Measurements from ENCODE around the gene CXorf58.

Gene CXorf58

DNA sequence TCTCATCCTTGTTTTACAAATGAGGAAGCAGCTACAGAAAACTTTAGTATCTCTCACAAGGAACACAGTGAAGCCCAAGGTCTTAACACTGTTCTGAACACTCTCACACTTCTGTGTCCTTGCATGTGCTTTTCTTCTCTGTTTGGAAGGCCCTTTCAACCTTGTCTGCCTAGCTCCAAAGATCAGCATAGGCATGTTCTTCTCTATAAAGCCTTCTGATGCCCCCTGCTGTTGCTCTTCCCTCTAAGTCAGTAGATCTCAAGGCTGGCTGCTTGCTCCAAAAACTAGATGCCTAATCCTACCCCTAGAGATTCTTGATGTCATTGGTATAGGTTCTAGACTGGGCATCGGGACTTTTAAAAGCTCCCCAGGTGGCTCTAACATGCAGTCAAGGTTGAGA, 6.0 kb upstream of the CXorf58 start:
- no peak overlapping the region for H3K27ac ChIP-seq

DNA sequence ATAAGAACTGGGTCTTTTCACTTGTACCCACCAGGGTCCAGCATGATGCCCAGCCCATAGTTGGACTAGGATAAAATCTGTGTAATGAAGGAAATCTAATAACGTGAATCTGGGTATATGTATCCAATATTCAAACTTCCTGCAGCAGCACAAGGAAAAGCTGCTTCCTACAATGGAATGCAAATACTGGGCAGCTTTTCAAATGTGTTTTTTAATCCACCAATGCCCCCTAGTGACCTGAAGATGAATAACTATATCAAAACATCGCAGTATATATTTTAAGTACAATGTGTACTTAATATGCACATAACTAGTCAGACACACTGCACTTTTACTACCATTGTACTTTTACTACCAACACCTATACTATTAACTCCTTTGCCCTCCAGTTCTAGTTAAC, 5.4 kb upstream of the CXorf58 start:
- TF ChIP-seq, protein P1, sequence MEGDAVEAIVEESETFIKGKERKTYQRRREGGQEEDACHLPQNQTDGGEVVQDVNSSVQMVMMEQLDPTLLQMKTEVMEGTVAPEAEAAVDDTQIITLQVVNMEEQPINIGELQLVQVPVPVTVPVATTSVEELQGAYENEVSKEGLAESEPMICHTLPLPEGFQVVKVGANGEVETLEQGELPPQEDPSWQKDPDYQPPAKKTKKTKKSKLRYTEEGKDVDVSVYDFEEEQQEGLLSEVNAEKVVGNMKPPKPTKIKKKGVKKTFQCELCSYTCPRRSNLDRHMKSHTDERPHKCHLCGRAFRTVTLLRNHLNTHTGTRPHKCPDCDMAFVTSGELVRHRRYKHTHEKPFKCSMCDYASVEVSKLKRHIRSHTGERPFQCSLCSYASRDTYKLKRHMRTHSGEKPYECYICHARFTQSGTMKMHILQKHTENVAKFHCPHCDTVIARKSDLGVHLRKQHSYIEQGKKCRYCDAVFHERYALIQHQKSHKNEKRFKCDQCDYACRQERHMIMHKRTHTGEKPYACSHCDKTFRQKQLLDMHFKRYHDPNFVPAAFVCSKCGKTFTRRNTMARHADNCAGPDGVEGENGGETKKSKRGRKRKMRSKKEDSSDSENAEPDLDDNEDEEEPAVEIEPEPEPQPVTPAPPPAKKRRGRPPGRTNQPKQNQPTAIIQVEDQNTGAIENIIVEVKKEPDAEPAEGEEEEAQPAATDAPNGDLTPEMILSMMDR (IDR thresholded peaks at IDR 0.05): peak; percentile 44
- TF ChIP-seq ZFX (IDR thresholded peaks at IDR 0.05; ENCODE audit: borderline replicate concordance): no peak

More for the DNA sequence above, 6.0 kb upstream of the CXorf58 start:
- no peak for TF ChIP-seq ZFX (IDR thresholded peaks at IDR 0.05; ENCODE audit: borderline replicate concordance)
- TF ChIP-seq, protein P1 (IDR thresholded peaks at IDR 0.05): no peak; the same call in 1 of the 2 replicates

DNA sequence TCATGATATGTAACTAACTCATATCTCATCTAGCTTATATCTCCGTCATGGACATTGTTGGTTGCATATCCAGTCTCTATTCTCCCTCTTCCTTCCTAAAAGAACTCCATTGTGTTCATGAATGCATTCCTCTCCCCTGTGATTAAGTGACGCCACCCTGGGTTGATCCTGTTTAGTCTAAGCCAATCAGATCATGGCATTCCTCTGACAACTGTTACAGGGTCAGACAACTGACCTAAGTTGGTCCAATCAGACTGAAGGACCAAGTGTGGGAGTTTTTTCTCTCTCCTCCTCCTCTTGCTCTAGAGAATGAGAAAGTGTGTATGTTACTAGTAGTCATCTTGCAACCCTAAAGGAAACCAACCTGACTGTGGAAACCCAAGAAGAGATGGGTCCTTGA, 3.7 kb upstream of the CXorf58 start:
- TF ChIP-seq, protein P1 (IDR thresholded peaks at IDR 0.05): no peak
- TF ChIP-seq ZFX (IDR thresholded peaks at IDR 0.05; ENCODE audit: borderline replicate concordance): no peak
- H3K27ac ChIP-seq: no peak overlapping the region

More for the DNA sequence above, 5.4 kb upstream of the CXorf58 start:
- no peak overlapping the region for H3K27ac ChIP-seq

DNA sequence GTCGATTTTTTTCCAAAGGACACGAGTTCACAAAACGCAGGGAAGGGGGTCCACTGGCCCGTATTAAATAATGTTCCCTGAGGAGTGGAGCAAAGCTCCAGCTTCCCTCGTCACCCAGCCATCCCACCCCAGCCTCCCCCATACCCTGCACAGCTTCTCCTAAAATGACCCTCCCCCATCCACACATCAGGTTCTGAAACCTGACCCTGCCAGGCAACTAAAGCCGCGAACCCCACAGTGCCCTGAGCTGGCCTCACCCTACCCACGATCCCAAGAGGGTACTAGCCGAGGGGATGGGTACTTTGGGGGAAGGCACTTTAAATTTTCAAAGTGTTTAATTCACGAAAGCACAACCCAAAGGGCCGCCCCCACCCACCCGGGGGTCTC, 702 bp upstream of the CXorf58 start:
- peak overlapping the region; percentile 90 for H3K27ac ChIP-seq
- no peak for TF ChIP-seq ZFX (IDR thresholded peaks at IDR 0.05; ENCODE audit: borderline replicate concordance)
- TF ChIP-seq, protein P1 (IDR thresholded peaks at IDR 0.05): no peak

DNA sequence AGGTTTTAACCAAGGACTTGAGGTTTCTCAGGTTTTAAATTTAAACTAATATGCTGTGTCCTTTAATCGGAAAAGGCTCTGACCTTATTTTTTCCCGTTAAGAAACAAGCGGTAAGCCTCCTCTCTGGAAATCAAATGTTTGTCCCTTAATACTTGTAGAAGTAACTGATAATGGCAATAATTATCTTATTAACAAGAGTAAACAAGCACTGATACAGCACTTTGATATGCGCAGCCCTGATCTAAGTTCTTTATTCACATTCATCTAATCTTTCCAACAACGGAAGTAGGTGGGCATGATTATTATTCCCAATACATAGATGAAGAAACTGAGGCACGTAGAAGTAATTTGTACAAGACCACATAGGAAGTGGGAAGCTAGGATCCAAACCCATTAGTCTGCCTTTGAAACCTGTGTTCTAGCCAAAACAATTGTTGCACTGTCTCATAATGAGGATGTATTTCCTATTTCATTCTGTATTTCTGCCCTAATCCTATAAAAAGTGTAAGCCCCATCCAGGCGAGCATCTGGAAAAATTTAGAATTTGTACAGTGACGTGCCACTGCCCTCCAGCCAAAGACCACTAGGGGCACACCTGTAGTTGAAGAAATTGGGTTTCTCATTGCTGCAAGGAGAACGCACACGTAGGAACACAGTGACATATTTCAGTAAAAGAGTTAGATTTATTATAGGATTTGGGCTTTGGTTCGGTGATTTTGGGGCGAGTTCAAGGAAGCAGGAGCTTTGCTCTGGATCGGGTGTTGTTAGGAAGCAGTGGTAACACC, 606 bp downstream of the CXorf58 start:
- TF ChIP-seq ZFX (IDR thresholded peaks at IDR 0.05; ENCODE audit: borderline replicate concordance): no peak
- TF ChIP-seq, protein P1 (IDR thresholded peaks at IDR 0.05): peak; percentile 49
- H3K27ac ChIP-seq: peak overlapping the region; percentile 90

DNA sequence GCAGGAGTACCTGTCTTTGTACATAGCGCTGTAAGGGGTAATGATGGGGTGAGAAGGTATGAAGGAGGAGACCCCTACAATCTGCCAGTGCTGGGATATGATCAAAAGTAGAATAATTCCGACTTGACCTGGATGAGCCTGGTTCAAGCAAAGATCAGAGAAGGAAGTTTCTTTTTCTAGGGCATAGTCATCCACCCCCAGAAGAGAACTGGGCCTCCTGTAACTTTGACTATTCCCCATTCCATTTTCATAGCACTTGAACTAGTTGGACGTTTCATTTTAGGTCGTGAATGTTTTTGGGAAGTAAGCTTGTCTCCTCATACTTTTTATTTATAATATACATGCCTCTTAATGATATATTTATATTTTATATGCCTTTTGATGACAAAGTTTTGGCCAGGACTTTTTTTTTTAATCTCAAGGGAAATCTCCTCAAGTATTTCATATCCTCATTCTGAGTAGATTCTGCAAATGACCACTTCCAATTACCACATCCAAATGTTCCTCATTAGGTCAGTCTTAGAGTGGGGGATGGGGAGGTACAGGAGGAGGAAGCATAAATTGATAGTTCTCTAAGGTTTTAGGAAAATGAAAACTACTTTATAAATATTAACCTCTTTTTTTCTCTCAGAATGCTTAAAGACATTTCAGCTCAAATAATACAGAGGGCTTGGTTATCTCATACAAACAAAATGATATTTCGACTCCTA, 3.5 kb downstream of the CXorf58 start:
- TF ChIP-seq ZFX (IDR thresholded peaks at IDR 0.05; ENCODE audit: borderline replicate concordance): no peak
- TF ChIP-seq, protein P1 (IDR thresholded peaks at IDR 0.05): no peak
- H3K27ac ChIP-seq: no peak overlapping the region

DNA sequence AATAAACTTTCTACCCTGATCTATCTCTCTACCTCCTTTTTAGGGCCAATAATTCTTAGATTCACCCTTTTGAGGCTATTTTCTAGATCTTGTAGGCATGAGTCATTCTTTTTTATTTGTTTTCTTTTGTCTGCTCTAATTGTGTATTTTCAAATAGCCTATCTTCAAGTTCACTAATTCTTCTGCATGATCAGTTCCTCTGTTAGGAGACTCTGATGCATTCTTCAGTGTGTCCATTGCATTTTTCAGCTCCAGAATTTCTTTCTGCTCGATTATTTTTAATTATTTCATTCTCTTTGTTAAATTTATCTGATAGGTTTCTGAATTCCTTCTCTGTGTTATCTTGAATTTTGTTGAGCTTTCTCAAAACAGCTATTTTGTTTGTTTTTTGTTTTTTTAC, 11.3 kb downstream of the CXorf58 start:
- H3K27ac ChIP-seq: no peak overlapping the region
- no peak for TF ChIP-seq ZFX (IDR thresholded peaks at IDR 0.05; ENCODE audit: borderline replicate concordance)
- TF ChIP-seq, protein P1 (IDR thresholded peaks at IDR 0.05): no peak

Data from 22Rv1 (cell line).